KMS-11 (cell line): ENCODE results near the gene SULT1C2.

Experiments
- H2AFZ ChIP-seq: fragments of 200-600 bp; sonication (generic); 2 replicates; pipeline ENCODE4 v1.6.1; 2016; ENCODE audit warnings: antibody characterized with exemption, mixed run types, low read depth
- H3K27ac ChIP-seq: fragments of 200-600 bp; sonication (generic); 2 replicates; pipeline ENCODE4 v1.6.1; 2016; ENCODE audit warnings: mild to moderate bottlenecking, mixed run types
- H3K27me3 ChIP-seq: fragments of 200-600 bp; sonication (generic); 2 replicates; pipeline ENCODE4 v1.6.1; 2017; ENCODE audit warnings: mild to moderate bottlenecking, low read depth, mixed run types, moderate library complexity; ENCODE audit not compliant: insufficient read depth
- H3K36me3 ChIP-seq: fragments of 200-600 bp; sonication (generic); 2 replicates; pipeline ENCODE4 v1.6.1; 2017; ENCODE audit warnings: mild to moderate bottlenecking, mixed run types; ENCODE audit not compliant: insufficient read depth
- H3K4me1 ChIP-seq: fragments of 200-600 bp; sonication (generic); 2 replicates; pipeline ENCODE4 v1.6.1; 2016; ENCODE audit warnings: mild to moderate bottlenecking, low read depth, mixed run types; ENCODE audit not compliant: poor library complexity, severe bottlenecking
- H3K4me2 ChIP-seq: fragments of 200-600 bp; sonication (generic); 2 replicates; pipeline ENCODE4 v1.7.0; 2016; ENCODE audit warnings: mild to moderate bottlenecking, mixed run types
- H3K4me3 ChIP-seq: fragments of 200-600 bp; sonication (generic); IDR thresholded peaks from 2 replicates; pipeline ENCODE4 v1.6.1; 2017; ENCODE audit warnings: low read depth, low read length, mixed read lengths; ENCODE audit not compliant: insufficient read depth
- H3K79me2 ChIP-seq: fragments of 200-600 bp; sonication (generic); 2 replicates; pipeline ENCODE4 v1.6.1; 2016; ENCODE audit warnings: low read depth, mixed run types; ENCODE audit not compliant: insufficient read depth
- H3K9ac ChIP-seq: fragments of 200-600 bp; sonication (generic); 2 replicates; pipeline ENCODE4 v1.6.1; 2016; ENCODE audit warnings: mild to moderate bottlenecking, mixed run types
- H4K20me1 ChIP-seq: fragments of 200-600 bp; sonication (generic); 2 replicates; pipeline ENCODE4 v1.6.1; 2016; ENCODE audit warnings: mild to moderate bottlenecking, mixed run types; ENCODE audit not compliant: insufficient read depth
- CTCF ChIP-seq: fragments of 200-600 bp; sonication (generic); conservative IDR thresholded peaks from 2 replicates; pipeline ENCODE4 v1.6.1; 2017; ENCODE audit warnings: low read depth, mild to moderate bottlenecking, antibody characterized with exemption, low read length, moderate library complexity, mixed read lengths

The SULT1C2 gene

GRCh38 chr2:108270346-108270745 is 18.3 kb upstream of the SULT1C2 start:
- no peak overlapping the region for H3K4me2 ChIP-seq
- no peak overlapping the region for H2AFZ ChIP-seq
- no peak overlapping the region for H3K27ac ChIP-seq
- H3K79me2 ChIP-seq, result no peaks in the 10 kb centered on the region
- no peak overlapping the region for H3K4me3 ChIP-seq
- no peaks in the 10 kb centered on the region for H3K4me1 ChIP-seq
- H3K27me3 ChIP-seq, result no peaks in the 10 kb centered on the region
- TF ChIP-seq CTCF, result no peak
- no peaks in the 10 kb centered on the region for H4K20me1 ChIP-seq
- no peaks in the 10 kb centered on the region for H3K36me3 ChIP-seq
- H3K9ac ChIP-seq, result no peak overlapping the region

- H3K27ac ChIP-seq, result no peak overlapping the region
- TF ChIP-seq CTCF, result no peak
- H3K9ac ChIP-seq, result no peak overlapping the region
- H3K4me3 ChIP-seq, result no peak overlapping the region
- H3K4me1 ChIP-seq, result no peaks in the 10 kb centered on the region
- no peaks in the 10 kb centered on the region for H3K36me3 ChIP-seq
- H3K4me2 ChIP-seq, result no peak overlapping the region
- peak overlapping the region; percentile 76; the same call in 1 of the 2 replicates for H2AFZ ChIP-seq
- no peaks in the 10 kb centered on the region for H3K27me3 ChIP-seq
- H4K20me1 ChIP-seq, result no peaks in the 10 kb centered on the region
- H3K79me2 ChIP-seq, result no peaks in the 10 kb centered on the region
Measured at GRCh38 chr2:108270768-108271506, 17.8 kb upstream of the SULT1C2 start.

GRCh38 chr2:108271691-108272253 is 16.9 kb upstream of the SULT1C2 start:
- Histone ChIP-seq H3K4me2 (peak overlapping the region; percentile 13; the same call in 1 of the 2 replicates), H3K4me3 (no peak overlapping the region), H2AFZ (peak overlapping the region; percentile 76)

GRCh38 chr2:108278631-108279030 is 10.1 kb upstream of the SULT1C2 start:
- H3K27ac ChIP-seq, result no peak overlapping the region
- no peaks in the 10 kb centered on the region for H3K36me3 ChIP-seq
- no peaks in the 10 kb centered on the region for H3K27me3 ChIP-seq
- H2AFZ ChIP-seq, result no peak overlapping the region
- H3K4me1 ChIP-seq, result no peaks in the 10 kb centered on the region
- no peak overlapping the region for H3K4me3 ChIP-seq
- H4K20me1 ChIP-seq, result no peaks in the 10 kb centered on the region
- no peak overlapping the region for H3K4me2 ChIP-seq
- no peaks in the 10 kb centered on the region for H3K79me2 ChIP-seq
- TF ChIP-seq CTCF, result no peak
- H3K9ac ChIP-seq, result no peak overlapping the region

More at GRCh38 chr2:108271691-108272253, 16.9 kb upstream of the SULT1C2 start:
- peak overlapping the region; percentile 32; the same call in 1 of the 2 replicates for H3K9ac ChIP-seq
- TF ChIP-seq CTCF, result no peak
- H3K79me2 ChIP-seq, result no peaks in the 10 kb centered on the region
- H3K27me3 ChIP-seq, result no peaks in the 10 kb centered on the region
- no peaks in the 10 kb centered on the region for H3K36me3 ChIP-seq
- no peaks in the 10 kb centered on the region for H4K20me1 ChIP-seq
- H3K27ac ChIP-seq, result no peak overlapping the region
- H3K4me1 ChIP-seq, result no peaks in the 10 kb centered on the region
